ENCODE measurements around the gene MAN1C1.

- TF ChIP-seq, protein P1, sequence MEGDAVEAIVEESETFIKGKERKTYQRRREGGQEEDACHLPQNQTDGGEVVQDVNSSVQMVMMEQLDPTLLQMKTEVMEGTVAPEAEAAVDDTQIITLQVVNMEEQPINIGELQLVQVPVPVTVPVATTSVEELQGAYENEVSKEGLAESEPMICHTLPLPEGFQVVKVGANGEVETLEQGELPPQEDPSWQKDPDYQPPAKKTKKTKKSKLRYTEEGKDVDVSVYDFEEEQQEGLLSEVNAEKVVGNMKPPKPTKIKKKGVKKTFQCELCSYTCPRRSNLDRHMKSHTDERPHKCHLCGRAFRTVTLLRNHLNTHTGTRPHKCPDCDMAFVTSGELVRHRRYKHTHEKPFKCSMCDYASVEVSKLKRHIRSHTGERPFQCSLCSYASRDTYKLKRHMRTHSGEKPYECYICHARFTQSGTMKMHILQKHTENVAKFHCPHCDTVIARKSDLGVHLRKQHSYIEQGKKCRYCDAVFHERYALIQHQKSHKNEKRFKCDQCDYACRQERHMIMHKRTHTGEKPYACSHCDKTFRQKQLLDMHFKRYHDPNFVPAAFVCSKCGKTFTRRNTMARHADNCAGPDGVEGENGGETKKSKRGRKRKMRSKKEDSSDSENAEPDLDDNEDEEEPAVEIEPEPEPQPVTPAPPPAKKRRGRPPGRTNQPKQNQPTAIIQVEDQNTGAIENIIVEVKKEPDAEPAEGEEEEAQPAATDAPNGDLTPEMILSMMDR (conservative IDR thresholded peaks at IDR 0.05 in 1 of 2, IDR thresholded peaks at IDR 0.05 in 1 of 2; ENCODE audit: extremely low read depth in 1 of 2, insufficient read depth in 1 of 2, low read depth in 1 of 2, low read length in 2 of 2): no peak
- no peak for TF ChIP-seq EZH2 (IDR thresholded peaks at IDR 0.05; ENCODE audit: borderline replicate concordance, low read length)
Observed at GRCh38 chr1:25727088-25727487, 110.5 kb downstream of the MAN1C1 start.
